Ectodermal cell (in vitro differentiated cells): Measurements from ENCODE around the gene LGALS7B. TPM values are rescaled to one million over a fixed set of nuclear protein-coding genes. Genes with fewer than 3 reads are reported as not detected.

Experiments used
- H3K27ac ChIP-seq: 2 replicates; pipeline ENCODE4 v1.7.0; 2013; ENCODE audit warnings: mild to moderate bottlenecking, low read depth, low read length; ENCODE audit not compliant: insufficient read depth, poor library complexity, severe bottlenecking
- H3K27me3 ChIP-seq: 2 replicates; pipeline ENCODE4 v1.7.0; 2013; ENCODE audit warnings: mild to moderate bottlenecking, low read length; ENCODE audit not compliant: insufficient read depth, control insufficient read depth, poor library complexity, severe bottlenecking
- H3K36me3 ChIP-seq: one replicate; pipeline ENCODE4 v1.7.0; 2013; ENCODE audit warnings: low read length; ENCODE audit not compliant: control insufficient read depth, insufficient read depth
- H3K4me1 ChIP-seq: one replicate; pipeline ENCODE4 v1.7.0; 2013; ENCODE audit warnings: low read length; ENCODE audit not compliant: control insufficient read depth, insufficient read depth
- H3K4me3 ChIP-seq: 2 replicates; pipeline ENCODE4 v1.7.0; 2013; ENCODE audit warnings: low read depth, low read length, control low read depth; ENCODE audit not compliant: insufficient read depth
- H3K9me3 ChIP-seq: 2 replicates; pipeline ENCODE4 v1.7.0; 2013; ENCODE audit warnings: mild to moderate bottlenecking, low read length, moderate library complexity; ENCODE audit not compliant: control insufficient read depth
- WGBS, 2 experiments: methylation state at CpG; one replicate each; pipeline ENCODE4 v1.1.7; 2013; ENCODE audit warnings: missing lambda C conversion rate in 2 of 2; 5-methylcytosine and 5-hydroxymethylcytosine counted together
- polyA plus RNA-seq, 4 experiments: library from polyadenylated mRNA; stranded (reverse); fragments of 50-300 nt; gene quantifications; one replicate each; pipeline ENCODE4 v1.2.3, GENCODE V29; 2013

LGALS7B gene
- not detected for polyA plus RNA-seq (2013, experiment 1 of 4)
- 0.84 TPM for polyA plus RNA-seq (2013, experiment 2 of 4)
- not detected for polyA plus RNA-seq (2013, experiment 3 of 4)
- polyA plus RNA-seq (2013, experiment 4 of 4): not detected

- H3K9me3 ChIP-seq: no peaks in the 10 kb centered on the region
- 78 to 80% methylated on average over 9 to 10 of the region's 17 CpGs for WGBS, 2 experiments
- no peaks in the 10 kb centered on the region for H3K27me3 ChIP-seq
- H3K4me1 ChIP-seq: no peaks in the 10 kb centered on the region
- H3K27ac ChIP-seq: no peak within 1 kb of the TSS
- no peaks in the 10 kb centered on the region for H3K36me3 ChIP-seq
- no peak within 1 kb of the TSS for H3K4me3 ChIP-seq
These were observed at the start of gene LGALS7B for GRCh38 chr19:38788478-38789243. Gene LGALS7B, plus strand, starts transcription at chr19:38789200. Its CDS starts 27 bp downstream, at chr19:38789227.

GRCh38 chr19:38739440-38740256, 49.4 kb upstream of the LGALS7B start:
- H3K4me1 ChIP-seq: peaks cover 11% of the 10 kb centered on the region
- peaks cover 21% of the 10 kb centered on the region for H3K27me3 ChIP-seq
- no peaks in the 10 kb centered on the region for H3K36me3 ChIP-seq
- 91 to 93% methylated on average over 16 of the region's 16 CpGs for whole genome bisulfite sequencing, 2 experiments
- H3K27ac ChIP-seq: no peak overlapping the region
- no peak overlapping the region for H3K4me3 ChIP-seq
- no peaks in the 10 kb centered on the region for H3K9me3 ChIP-seq

GRCh38 chr19:38740257-38740592, 48.8 kb upstream of the LGALS7B start:
- no peak overlapping the region for H3K4me3 ChIP-seq
- no peaks in the 10 kb centered on the region for H3K36me3 ChIP-seq
- peaks cover 21% of the 10 kb centered on the region for H3K27me3 ChIP-seq
- H3K4me1 ChIP-seq: peaks cover 6% of the 10 kb centered on the region
- H3K9me3 ChIP-seq: no peaks in the 10 kb centered on the region
- WGBS, 2 experiments: 91 to 95% methylated on average over 9 of the region's 9 CpGs
- H3K27ac ChIP-seq: no peak overlapping the region

GRCh38 chr19:38740932-38741331, 48.1 kb upstream of the LGALS7B start:
- H3K4me3 ChIP-seq: no peak overlapping the region
- H3K36me3 ChIP-seq: no peaks in the 10 kb centered on the region
- no peaks in the 10 kb centered on the region for H3K9me3 ChIP-seq
- WGBS, 2 experiments: 94 to 97% methylated on average over 2 of the region's 2 CpGs
- H3K27me3 ChIP-seq: peaks cover 21% of the 10 kb centered on the region
- H3K27ac ChIP-seq: no peak overlapping the region
- peaks cover 6% of the 10 kb centered on the region for H3K4me1 ChIP-seq

- Histone ChIP-seq H3K27ac (no peak overlapping the region), H3K9me3 (no peaks in the 10 kb centered on the region), H3K27me3 (peaks cover 14% of the 10 kb centered on the region), H3K4me1 (peaks cover 6% of the 10 kb centered on the region), H3K4me3 (no peak overlapping the region), H3K36me3 (no peaks in the 10 kb centered on the region)
- WGBS, 2 experiments: 96 to 97% methylated on average over 15 of the region's 15 CpGs
These were observed 47.3 kb upstream of the LGALS7B start for GRCh38 chr19:38741670-38742069.

GRCh38 chr19:38742296-38742695, 46.7 kb upstream of the LGALS7B start:
- Histone ChIP-seq H3K36me3 (no peaks in the 10 kb centered on the region), H3K4me3 (no peak overlapping the region), H3K27me3 (peaks cover 8% of the 10 kb centered on the region), H3K4me1 (peaks cover 2% of the 10 kb centered on the region), H3K9me3 (no peaks in the 10 kb centered on the region), H3K27ac (no peak overlapping the region)
- 94 to 96% methylated on average over 9 of the region's 9 CpGs for WGBS, 2 experiments

- H3K4me3 ChIP-seq: no peak overlapping the region
- H3K36me3 ChIP-seq: no peaks in the 10 kb centered on the region
- H3K27me3 ChIP-seq: peaks cover 3% of the 10 kb centered on the region
- H3K9me3 ChIP-seq: no peaks in the 10 kb centered on the region
- 91 to 92% methylated on average over 6 of the region's 6 CpGs for whole genome bisulfite sequencing, 2 experiments
- H3K4me1 ChIP-seq: no peaks in the 10 kb centered on the region
- no peak overlapping the region for H3K27ac ChIP-seq
These were observed 46.1 kb upstream of the LGALS7B start for GRCh38 chr19:38742906-38743305.

- H3K36me3 ChIP-seq: no peaks in the 10 kb centered on the region
- 87 to 90% methylated on average over 19 of the region's 20 CpGs for WGBS, 2 experiments
- H3K4me3 ChIP-seq: no peak overlapping the region
- no peaks in the 10 kb centered on the region for H3K27me3 ChIP-seq
- H3K27ac ChIP-seq: no peak overlapping the region
- no peaks in the 10 kb centered on the region for H3K4me1 ChIP-seq
- H3K9me3 ChIP-seq: no peaks in the 10 kb centered on the region
These were observed 45.4 kb upstream of the LGALS7B start for GRCh38 chr19:38743394-38744297.

GRCh38 chr19:38744298-38744681, 44.7 kb upstream of the LGALS7B start, which contains the start of gene CAPN12:
Gene CAPN12, minus strand, starts transcription at chr19:38744474. Its CDS starts 309 bp downstream, at chr19:38744165.
- Histone ChIP-seq H3K27me3 (no peaks in the 10 kb centered on the region), H3K9me3 (no peaks in the 10 kb centered on the region), H3K36me3 (no peaks in the 10 kb centered on the region), H3K4me3 (no peak within 1 kb of the TSS), H3K27ac (no peak within 1 kb of the TSS), H3K4me1 (no peaks in the 10 kb centered on the region)
- WGBS, 2 experiments: 83 to 85% methylated on average over 10 of the region's 10 CpGs
